NCI-H748 (cell line): Measurements from ENCODE around the gene FAM177A1.
A peak's percentile ranks its signal among the peaks of the same experiment; 100 is the strongest.
"Not testable (repeated sequence)": the region's sequence is repeated elsewhere in the genome, so short reads cannot be mapped to it uniquely, and the experiment has no call there.

Experiments used
- DNase-seq: peaks from one replicate; lab custom pipeline; 2025; ENCODE audit not compliant: unreplicated experiment; lab: John Stamatoyannopoulos, UW

The FAM177A1 gene

DNA sequence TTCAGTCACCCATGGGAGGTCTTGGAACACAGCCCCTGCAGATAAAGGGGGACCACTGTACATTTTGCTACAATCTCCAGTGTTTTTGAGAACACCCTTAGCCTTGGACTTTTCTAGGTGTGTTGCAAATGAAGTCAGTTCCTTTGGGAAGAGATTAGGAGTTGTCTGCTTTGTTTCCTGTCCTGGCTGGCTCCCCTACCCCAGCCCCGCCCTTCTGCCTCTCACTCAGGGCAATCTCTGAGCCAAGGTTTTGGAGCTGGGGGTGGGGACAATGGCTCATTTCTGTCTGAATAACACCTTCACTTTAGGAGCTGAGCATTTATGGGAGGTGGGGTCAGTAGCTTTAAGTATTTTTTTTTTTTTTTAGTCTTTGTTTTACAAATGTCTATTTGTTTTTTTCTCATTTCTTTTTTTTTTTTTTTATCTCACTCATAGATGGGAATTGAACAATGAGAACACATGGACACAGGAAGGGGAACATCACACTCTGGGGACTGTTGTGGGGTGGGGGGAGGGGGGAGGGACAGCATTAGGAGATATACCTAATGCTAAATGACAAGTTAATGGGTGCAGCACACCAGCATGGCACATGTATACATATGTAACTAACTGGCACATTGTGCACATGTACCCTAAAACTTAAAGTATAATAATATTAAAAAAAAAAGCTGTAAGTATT, 15.2 kb downstream of the FAM177A1 start:
- DNase-seq, result not testable (repeated sequence)

DNA sequence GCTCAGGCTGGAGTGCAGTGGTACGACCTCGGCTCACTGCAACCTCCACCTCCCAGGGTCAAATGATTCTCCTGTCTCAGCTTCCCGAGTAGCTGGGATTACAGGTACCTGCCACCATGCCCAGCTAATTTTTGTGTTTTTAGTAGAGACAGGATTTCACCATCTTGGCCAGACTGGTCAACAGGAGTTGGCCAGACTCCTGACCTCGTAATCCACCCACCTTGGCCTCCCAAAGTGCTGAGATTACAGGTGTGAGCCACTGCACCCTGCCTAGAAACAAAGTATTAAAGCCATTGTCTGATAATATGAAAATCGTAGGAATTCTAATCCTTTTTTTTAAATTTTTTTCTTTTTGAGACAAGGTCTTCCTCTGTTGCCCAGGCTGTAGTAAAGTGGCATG, 19.7 kb downstream of the FAM177A1 start:
- not testable (repeated sequence) for DNase-seq

DNA sequence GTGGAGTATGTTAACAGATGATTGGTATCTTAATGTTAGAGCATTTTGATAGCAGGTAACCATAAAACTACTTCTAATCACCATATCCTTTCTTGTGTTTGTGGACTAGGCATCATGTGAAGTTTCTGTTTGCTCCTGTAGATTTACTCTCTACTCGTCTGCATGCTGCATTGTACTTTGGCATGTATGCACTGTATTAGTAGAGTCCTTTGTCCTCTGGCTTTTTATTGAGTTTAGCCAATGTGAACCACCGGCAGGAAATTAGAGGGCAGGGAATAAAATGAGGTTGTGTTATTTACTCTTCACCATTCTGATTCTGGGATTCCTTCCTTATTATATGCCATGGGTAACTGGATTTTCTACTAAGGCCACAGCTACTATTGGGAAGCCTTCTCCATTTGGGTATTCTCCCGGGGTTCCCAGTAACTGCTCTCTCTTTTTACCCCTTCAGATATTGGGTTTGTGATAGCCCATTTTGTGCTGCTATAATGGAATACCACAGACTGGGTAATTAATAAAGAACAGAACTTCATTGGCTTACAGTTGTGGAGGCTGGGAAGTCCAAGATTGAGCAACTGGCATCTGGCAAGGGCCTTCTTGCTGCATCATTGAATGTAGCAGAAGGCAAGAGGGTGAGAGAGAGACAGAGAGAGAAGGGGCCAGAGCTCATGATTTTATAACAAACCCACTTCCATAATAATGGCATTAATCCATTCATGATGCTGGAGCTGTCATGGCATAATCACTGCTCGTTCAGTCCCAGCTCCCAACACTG, 22.4 kb downstream of the FAM177A1 start:
- no peak for DNase-seq

DNA sequence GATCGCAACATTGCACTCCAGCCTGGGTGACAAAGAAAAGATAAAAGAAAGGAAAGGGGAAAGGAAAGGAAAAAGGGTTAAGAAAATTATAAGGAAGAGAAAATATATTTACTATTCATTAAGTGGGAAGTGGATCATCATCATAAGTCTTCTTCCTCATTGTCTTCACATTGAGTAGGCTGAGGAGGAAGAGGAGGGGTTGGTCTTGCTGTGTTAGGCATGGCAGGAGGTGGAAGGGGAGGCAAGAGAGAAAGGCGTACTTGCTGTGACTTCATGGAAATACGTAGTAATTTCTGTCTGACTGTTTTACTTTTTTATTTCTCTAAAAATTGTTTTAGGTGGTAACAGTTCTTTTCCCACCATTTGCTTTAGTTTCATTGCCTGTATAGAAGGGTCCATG, 26.2 kb downstream of the FAM177A1 start:
- no peak for DNase-seq

DNA sequence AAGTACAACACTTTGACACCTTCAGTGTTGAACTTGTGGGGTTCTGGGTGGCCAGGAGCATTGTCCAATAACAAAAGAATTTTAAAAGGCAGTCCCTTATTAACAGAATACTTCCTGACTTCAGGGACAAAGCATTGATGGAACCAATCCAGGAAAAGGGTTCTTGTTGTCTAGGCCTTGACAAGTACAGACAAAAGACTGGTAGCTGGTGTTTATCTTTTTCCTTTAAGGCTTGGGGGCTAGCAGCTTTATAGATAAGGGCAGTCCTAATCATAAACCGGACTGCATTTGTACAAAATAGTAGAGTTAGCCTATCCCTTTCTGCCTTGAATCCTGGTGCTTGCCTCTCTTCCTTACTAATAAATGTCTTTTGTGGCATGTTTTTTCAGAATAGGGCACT, 27.4 kb downstream of the FAM177A1 start:
- no peak for DNase-seq

DNA sequence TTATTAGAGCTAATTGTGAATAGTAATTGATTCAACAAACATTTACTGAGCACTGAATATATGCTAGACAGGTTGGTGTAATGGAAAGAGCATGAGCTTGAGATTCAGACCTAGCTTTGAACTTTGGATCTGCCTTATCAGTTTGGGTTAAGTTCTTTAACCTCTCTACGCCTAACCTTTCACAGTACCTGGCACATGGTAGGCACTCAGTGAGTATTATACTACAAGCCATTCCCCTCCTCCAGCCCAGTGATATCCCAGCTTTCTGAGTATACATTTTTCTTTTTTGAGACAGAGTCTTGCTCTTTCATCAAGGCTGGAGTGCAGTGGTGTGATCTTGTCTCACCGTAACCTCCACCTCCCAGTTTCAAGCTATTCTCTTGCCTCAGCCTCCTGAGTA, 32.0 kb downstream of the FAM177A1 start:
- DNase-seq, result no peak

DNA sequence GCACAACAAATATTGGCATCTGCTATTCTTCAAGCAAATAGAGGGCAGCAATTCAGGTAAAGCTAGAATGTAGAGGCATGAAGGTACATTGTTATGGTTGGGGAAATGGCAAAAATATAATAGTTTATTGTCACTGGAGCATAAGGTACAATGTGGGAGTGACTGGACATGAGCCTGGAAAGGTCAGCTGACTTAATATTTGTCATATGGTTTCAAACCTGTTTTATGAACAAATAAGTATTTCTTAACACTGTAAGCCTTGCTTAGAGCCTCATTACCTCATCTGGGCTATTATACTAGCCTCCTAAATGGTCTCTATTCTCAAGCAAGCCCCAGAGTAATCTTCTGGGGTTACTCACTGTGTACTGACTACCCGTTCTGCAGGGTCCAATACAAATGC, 33.7 kb downstream of the FAM177A1 start:
- DNase-seq, result no peak

DNA sequence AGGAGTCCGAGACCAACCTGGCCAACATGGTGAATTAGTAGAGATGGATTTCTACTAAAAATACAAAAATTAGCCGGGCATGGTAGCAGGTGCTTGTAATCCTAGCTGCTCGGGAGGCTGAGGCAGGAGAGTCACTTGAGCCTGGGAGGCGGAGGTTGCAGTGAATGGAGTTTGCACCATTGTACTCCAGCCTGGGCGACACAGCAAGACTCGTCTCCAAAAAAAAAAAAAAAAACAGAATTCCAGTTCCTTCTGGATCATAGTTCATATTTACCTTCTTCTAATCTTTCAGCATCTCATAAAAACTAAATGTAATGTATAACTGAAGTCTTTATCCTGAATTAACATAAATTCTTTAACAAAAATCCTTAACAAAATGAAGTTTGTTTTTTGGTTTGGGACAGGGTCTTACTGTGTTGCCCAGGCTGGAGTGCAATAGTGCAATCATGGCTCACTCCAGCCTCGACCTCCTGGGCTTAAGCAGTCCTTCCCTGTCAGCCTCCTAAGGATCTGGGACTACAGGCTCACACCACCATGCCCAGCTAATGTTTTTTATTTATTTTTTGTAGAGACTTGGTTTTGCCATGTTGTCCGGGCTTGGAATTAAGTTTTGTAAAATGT, 37.6 kb downstream of the FAM177A1 start:
- no peak for DNase-seq

DNA sequence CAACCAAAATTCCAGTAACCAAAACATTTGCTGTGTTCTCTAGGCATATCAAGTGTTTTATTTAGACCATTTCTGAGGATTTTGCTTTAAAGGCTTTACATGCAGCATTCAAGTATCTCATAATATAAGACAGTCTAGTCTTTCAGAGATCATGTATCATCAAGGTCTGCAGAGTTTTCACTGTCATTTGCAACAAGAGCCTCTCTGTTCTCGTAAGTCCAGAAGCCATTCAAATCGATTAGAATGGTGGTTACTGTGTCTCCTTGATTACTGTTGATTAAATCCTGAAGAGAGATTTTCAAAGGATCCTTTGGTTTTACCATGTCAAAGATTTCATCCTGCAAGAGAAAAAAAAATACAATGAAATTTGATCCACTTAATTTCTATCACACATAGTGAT, 39.4 kb downstream of the FAM177A1 start:
- DNase-seq, result no peak

DNA sequence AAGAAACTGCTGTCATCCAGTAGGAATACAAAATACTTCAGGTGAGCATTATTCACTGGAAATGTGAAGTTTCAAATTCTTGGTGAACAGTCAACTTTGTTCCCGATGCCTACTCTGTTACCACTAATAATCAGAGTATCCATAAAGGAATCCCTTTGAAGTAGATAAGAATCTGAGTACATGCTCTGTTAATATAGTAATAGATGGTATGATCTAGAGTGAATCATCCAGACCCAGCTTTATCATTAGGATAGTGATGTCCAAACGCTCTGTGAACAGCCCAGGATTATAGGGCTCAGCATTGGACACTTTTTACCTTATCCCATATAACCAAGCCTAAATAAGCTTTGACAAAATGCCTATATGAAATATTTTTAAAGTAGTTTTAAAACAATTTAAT, 42.4 kb downstream of the FAM177A1 start:
- DNase-seq, result no peak

DNA sequence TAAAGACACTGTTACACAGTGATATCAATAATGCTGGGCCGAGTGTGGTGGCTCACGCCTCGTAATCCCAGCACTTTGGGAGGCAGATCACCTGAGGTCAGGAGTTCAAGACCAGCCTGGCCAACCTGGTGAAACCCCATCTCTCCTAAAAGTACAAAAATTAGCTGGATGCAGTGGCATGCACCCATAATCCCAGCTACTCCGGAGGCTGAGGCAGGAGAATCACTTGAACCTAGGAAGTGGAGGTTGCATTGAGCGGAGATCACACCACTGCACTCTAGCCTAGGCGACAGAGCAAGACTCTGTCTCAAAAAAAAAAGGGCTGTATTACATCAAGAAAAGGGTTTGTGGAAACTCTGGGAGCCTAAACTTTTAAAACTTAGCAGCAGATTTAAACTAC, 48.6 kb downstream of the FAM177A1 start:
- not testable (repeated sequence) for DNase-seq

DNA sequence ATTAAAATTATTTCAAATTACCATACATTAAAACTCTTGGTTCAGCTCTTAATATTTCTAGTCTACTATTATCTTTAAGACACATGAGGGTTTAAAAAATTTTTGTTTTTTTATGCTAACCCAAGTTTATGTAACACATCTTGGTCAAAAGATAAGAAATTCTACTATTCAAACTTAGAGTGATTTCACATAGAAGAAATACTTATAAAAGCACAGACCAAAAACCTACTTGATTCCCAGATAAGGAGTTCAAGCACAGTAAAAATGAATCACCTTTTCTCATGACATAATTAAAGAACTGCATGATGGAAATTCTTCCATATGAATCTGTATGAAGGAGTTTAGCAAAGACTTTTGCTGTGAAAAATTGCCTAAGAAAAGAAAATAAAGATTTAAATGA, 61.8 kb downstream of the FAM177A1 start:
- DNase-seq, result no peak

DNA sequence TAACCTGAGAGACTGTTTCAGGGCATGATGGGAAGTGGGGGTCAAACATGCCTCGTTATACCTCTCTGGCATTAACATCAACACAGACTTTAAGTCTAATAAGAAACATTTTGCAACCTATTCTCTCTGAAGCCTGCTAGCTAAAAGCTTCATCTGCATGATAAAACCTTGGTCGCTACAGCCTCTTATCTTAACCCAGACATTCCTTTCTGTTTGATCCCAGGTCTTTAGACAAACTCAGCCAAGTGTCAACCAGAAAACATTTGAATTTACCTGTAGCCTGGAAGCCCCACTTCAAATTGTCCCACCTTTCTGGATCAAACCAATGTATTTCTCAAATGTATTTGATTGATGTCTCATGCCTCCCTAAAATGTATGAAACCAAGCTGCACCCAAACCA, 66.6 kb downstream of the FAM177A1 start:
- no peak for DNase-seq

DNA sequence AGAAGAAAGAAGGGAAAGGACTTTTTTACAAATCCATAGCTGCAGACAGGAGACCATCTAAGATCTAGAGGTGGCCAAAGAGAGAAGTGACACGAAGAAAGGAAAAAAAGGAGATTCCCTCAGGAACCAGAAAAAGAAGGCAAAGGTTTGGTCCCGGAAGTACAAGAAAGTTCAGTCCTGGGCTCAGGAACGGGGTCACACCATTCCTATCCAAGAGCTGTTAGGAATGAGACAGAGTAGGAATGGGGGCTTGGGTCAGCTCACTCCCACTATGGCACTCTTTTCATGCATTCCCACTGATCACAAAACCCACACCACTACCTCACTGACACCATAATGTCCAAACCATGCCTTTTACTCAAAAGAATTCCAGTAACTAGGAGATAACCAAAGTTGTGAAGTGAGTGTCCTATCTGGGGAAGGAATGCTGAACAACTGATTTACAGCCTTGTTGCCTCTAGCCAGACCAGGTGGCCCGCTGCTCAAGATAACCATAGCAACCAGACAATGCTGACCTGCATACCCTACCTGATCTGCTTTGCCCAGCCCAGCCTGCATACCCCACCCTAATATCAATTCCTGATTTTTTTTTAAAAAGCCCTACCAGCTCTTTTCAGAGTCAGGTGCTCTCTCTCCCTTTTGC, 67.4 kb downstream of the FAM177A1 start:
- DNase-seq, result no peak

DNA sequence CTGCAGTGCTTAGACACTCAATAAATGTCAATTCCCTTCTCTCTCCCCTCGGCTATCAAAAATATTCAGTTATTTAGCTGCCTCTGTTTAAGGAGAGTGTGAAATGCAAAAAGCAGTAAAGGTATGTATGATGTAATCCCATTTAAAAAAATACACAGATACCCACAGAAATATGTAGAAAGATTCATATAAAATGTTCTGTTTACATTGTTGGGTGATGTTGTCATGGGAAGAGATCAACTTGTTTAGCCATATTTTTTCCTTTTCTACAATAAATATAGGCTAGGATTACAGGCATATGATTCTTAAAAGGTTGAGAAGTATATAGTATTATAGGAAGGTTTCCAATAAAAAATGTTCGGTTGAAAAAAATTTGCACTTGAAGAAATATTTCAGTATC, 68.0 kb downstream of the FAM177A1 start:
- DNase-seq, result no peak

DNA sequence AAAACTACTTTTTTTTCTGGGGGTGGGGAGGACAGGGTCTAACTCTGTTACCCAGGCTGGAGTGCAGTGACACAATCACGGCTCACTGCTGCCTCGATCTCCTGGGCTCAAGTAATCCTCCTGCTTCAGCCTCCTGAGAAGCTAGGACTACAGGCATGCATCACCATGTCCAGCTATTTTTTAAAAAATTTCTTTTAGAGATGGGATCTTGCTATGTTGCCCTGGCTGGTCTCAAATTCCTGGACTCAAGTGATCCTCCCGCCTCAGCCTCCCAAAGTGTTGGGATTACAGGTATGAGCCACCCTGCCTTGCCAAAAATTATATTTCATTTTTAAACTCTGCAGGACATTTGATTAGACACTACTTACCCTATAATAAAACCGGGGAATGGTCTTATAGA, 70.2 kb downstream of the FAM177A1 start:
- no peak for DNase-seq

DNA sequence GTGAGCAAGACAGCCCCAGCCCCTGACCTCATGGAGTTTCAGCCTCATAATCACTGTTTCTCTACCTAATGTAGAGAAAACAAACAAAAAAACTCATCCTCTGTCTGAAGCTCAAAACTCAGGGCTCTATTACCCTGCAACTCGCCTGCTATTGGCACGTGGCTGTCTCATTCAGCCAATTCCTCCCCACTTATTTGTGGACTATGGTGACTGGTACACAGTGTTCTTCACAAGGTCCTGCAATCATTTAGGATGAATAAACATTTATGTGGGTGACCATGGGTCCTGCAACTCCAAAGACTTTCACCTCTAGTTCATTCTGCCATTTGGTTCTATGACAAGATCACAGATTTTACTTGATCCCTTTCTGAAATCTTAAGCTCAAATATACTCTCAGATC, 71.0 kb downstream of the FAM177A1 start:
- no peak for DNase-seq

DNA sequence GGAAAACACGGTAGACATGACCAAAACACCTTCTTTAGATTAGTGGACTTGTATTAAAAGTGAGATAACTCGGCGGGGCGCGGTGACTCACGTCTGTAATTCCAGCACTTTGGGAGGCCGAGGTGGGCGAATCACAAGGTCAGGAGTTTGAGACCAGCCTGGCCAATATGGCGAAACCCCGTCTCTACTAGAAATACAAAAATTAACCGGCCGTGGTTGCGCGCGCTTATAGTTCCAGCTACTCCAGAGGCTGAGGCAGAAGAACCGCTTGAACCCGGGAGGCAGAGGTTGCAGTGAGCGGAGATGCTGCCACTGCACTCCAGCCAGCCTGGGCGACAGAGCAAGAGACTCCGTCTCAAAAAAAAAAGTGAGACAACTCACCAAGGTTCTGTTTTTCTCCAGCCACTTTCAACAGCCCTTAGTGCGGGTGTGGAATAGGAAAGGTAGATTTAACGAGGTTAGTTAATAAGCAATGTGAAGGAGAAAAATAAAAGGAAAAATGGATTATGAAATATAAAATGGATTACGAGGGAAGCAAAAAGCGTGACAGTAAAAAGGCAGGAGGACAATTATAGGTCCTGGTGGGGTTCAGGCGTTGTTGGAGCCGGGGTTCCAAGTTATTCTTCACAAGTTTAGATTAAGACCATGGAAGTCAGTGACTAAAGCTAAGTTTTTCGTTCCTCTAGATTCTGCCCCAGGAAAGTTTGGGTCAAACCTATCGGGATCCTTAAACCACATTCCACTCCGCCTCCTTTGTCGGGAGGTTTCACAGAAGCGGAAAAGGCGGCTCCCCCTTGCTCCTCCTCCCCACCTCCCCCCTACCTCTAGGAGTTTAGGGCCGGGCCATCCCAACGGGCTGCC, 75.2 kb downstream of the FAM177A1 start:
- DNase-seq, result no peak

DNA sequence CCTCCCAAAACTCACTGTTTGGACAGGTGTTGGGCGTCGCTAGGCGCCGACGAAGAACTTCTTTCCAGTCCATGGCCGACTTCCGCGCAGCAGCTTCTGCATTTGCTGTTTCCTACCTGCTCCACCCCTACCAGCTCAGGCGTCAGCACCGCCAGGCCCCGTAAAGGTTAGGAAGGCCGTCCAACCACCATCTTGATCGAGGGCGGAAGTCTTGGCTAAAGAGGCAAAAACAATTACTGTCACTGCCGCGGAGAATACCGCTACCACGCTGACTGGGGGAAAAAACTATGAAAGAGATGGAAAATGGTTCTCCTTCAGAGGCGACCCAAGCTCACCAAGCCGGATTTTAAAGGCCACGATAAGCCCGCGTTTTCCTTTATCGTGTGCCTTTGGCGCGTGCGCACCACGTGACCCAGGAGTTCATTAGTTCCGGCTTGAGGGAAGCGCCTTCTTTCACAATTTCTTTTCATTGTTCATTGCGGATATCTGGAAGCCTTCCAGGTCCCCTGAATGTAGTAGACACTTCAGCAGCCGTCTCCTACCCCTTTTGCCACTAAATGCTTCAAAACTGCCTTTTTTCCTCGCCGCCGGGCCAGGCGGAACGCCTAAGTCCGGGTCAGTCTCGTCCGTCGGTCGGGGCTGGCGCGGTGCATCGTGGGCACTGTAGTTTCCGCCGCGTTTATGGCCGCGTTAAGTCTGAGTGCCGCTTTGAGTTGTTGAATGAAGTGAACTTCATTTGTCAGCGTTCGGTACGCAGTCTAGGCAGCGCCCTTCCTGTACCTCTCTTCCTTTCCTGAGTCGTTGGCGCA, 76.0 kb downstream of the FAM177A1 start, which contains the start of the genes PPP2R3C and PRORP:
PPP2R3C (minus strand) TSS at position 104 of the 809 bp plus-strand sequence; CDS start at position 73, 31 bp downstream.
PRORP (plus strand) TSS at position 666 of the 809 bp plus-strand sequence. CDS start 694 bp downstream, outside the sequence.
- peak; percentile 96 for DNase-seq
